Hepatocyte (in vitro differentiated cells): ENCODE measurements around the gene RASA3.

Experiments
- EZH2 ChIP-seq: fragments of 200-600 bp; sonication (generic); IDR thresholded peaks from 2 replicates; pipeline ENCODE4 v1.6.1; 2016; ENCODE audit warnings: antibody characterized with exemption, mild to moderate bottlenecking, borderline replicate concordance
- TF ChIP-seq, protein P1 (sequence below): fragments of 200-600 bp; sonication (generic); IDR thresholded peaks from 2 replicates; pipeline ENCODE4 v1.5.1; 2016; ENCODE audit warnings: antibody characterized with exemption, mild to moderate bottlenecking; ENCODE audit not compliant: poor library complexity

DNA sequence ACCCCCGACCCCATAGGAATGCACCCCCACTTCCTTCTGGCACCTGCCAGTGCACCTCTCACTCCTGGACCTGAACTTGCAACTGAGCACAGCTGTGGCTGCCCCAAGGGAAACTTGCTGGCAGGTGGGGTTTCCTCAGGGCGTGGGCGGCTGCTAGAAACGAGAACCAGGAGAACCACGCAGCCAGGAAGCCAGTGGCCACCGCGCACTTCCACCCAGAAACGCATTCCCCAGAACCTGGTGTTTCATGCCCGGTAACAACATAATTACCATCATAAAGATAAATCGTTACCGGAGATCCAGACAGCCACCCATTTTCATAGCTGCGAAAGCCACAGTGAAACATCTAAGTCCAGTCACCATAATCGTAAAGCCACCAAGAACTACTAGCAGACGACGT, 83.4 kb downstream of the RASA3 start:
- TF ChIP-seq, protein P1, sequence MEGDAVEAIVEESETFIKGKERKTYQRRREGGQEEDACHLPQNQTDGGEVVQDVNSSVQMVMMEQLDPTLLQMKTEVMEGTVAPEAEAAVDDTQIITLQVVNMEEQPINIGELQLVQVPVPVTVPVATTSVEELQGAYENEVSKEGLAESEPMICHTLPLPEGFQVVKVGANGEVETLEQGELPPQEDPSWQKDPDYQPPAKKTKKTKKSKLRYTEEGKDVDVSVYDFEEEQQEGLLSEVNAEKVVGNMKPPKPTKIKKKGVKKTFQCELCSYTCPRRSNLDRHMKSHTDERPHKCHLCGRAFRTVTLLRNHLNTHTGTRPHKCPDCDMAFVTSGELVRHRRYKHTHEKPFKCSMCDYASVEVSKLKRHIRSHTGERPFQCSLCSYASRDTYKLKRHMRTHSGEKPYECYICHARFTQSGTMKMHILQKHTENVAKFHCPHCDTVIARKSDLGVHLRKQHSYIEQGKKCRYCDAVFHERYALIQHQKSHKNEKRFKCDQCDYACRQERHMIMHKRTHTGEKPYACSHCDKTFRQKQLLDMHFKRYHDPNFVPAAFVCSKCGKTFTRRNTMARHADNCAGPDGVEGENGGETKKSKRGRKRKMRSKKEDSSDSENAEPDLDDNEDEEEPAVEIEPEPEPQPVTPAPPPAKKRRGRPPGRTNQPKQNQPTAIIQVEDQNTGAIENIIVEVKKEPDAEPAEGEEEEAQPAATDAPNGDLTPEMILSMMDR, result no peak
- no peak for TF ChIP-seq EZH2
